Prostate gland (tissue), 2 donors: ENCODE data around the gene TRIM59. TPM values are rescaled to one million over a fixed set of nuclear protein-coding genes. Genes with fewer than 3 reads are reported as not detected.
"Not testable (repeated sequence)": the region's sequence is repeated elsewhere in the genome, so short reads cannot be mapped to it uniquely, and the experiment has no call there.

Experiments
- DNase-seq: peaks from one replicate; pipeline ENCODE4 v3.0.0-alpha.2; 2019; ENCODE audit warnings: low spot score
- H3K27ac ChIP-seq, 2 donors: fragments of 200-600 bp; sonication (generic); 2 replicates each; pipeline ENCODE4 v1.5.1; 2017 to 2019
- H3K27me3 ChIP-seq: fragments of 200-600 bp; sonication (generic); replicated peaks from 2 replicates; pipeline ENCODE4 v1.5.1; 2019; ENCODE audit not compliant: insufficient read depth
- H3K36me3 ChIP-seq, 2 donors: fragments of 200-600 bp; sonication (generic); 1 replicate in 1 of 2; 2 replicates in 1 of 2; pipeline versions ENCODE4 v1.5.1 to v1.8.1; 2017 to 2019
- H3K4me1 ChIP-seq: fragments of 200-600 bp; sonication (generic); replicated peaks from 2 replicates; pipeline ENCODE4 v1.5.1; 2019
- H3K4me3 ChIP-seq, 2 donors: fragments of 200-600 bp; sonication (generic); 2 replicates each; pipeline ENCODE4 v1.5.1; 2017 to 2019
- H3K9me3 ChIP-seq: fragments of 200-600 bp; sonication (generic); 2 replicates; pipeline ENCODE4 v1.5.1; 2017
- POLR2A ChIP-seq: fragments of 450-650 bp; IDR thresholded peaks from one replicate; pipeline ENCODE4 v1.6.1; 2016; ENCODE audit warnings: antibody characterized with exemption, mild to moderate bottlenecking
- POLR2AphosphoS5 ChIP-seq: sonication (generic); formaldehyde crosslinking; IDR thresholded peaks from one replicate; pipeline ENCODE4 v1.6.1; 2017; ENCODE audit warnings: antibody characterized with exemption
- WGBS: methylation state at CpG from one replicate; pipeline ENCODE4 v1.1.5; 2018; 5-methylcytosine and 5-hydroxymethylcytosine counted together
- intact Hi-C: fragments of 100-400 bp; cut with DNase I; formaldehyde crosslinking; loops from one replicate; pipeline ENCODE4 v1.14.2; 2022
- total RNA-seq, 2 donors: library from RNA; depleted of rRNA; stranded (reverse); fragments of >200 nt; gene quantifications; one replicate each; pipeline ENCODE4 v1.1.0, GENCODE V29; 2016
- TF ChIP-seq, protein P1 (sequence below), 4 experiments: fragments of 200-600 bp in 2 of 4; fragments of 450-650 bp in 2 of 4; sonication (generic) in 2 of 4; IDR thresholded peaks; 1 replicate in 3 of 4; 2 replicates in 1 of 4; pipeline ENCODE4 v1.5.1; 2016 to 2019; ENCODE audit warnings: antibody characterized with exemption in 4 of 4, mild to moderate bottlenecking in 2 of 4, moderate library complexity in 2 of 4

TRIM59 gene
- total RNA-seq, 2 donors from 2014 or later: 3.2 to 11.4 TPM

- 93% methylated on average over 3 of the region's 3 CpGs for WGBS
- Histone ChIP-seq H3K27ac (no peak overlapping the region), H3K36me3 (no peaks in the 10 kb centered on the region), H3K4me3 (no peak overlapping the region), H3K27me3 (no peaks in the 10 kb centered on the region), H3K4me1 (no peaks in the 10 kb centered on the region), H3K9me3 (no peaks in the 10 kb centered on the region)
- no peak for DNase-seq
- intact Hi-C loops: no loop called here
- TF ChIP-seq, protein P1, sequence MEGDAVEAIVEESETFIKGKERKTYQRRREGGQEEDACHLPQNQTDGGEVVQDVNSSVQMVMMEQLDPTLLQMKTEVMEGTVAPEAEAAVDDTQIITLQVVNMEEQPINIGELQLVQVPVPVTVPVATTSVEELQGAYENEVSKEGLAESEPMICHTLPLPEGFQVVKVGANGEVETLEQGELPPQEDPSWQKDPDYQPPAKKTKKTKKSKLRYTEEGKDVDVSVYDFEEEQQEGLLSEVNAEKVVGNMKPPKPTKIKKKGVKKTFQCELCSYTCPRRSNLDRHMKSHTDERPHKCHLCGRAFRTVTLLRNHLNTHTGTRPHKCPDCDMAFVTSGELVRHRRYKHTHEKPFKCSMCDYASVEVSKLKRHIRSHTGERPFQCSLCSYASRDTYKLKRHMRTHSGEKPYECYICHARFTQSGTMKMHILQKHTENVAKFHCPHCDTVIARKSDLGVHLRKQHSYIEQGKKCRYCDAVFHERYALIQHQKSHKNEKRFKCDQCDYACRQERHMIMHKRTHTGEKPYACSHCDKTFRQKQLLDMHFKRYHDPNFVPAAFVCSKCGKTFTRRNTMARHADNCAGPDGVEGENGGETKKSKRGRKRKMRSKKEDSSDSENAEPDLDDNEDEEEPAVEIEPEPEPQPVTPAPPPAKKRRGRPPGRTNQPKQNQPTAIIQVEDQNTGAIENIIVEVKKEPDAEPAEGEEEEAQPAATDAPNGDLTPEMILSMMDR (IDR thresholded peaks at IDR 0.05): no peak
- TF ChIP-seq POLR2A: no peak
- no peak for TF ChIP-seq POLR2AphosphoS5
Observed at GRCh38 chr3:160460033-160460432, 10.4 kb upstream of the TRIM59 start.

DNA sequence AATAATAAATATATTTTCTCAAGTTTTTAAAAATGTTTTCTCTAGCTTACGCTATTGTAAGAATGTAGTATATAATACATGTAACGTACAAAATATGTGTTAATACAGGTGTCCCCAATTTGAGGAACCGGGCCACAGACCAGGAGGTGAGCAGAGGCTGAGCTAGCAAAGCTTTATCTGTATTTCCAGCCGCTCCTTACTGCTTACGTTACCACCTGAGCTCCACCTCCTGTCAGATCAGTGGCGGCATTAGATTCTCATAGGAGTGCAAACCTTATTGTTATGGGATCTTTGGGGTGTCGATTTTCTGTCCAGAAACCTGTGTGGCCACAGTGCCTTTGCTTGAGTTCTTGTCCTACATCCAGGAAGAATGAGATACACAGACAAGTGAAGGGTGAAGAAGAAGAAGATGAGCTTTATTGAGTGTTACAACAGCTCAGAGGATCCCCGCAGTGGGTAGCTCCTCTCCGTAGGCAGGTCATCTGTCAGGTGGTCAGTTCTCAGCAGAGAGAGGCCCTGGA is 9.9 kb upstream of the TRIM59 start:
- H3K9me3 ChIP-seq: no peaks in the 10 kb centered on the region
- H3K36me3 ChIP-seq: no peaks in the 10 kb centered on the region
- intact Hi-C loops: no loop called here
- no peak for DNase-seq
- no peak overlapping the region for H3K27ac ChIP-seq
- H3K4me1 ChIP-seq: no peaks in the 10 kb centered on the region
- TF ChIP-seq POLR2A: no peak
- TF ChIP-seq, protein P1 (IDR thresholded peaks at IDR 0.05): no peak
- TF ChIP-seq POLR2AphosphoS5: no peak
- H3K4me3 ChIP-seq: no peak overlapping the region
- H3K27me3 ChIP-seq: no peaks in the 10 kb centered on the region
- 90% methylated on average over 9 of the region's 9 CpGs for WGBS

GRCh38 chr3:160458151-160458550 is 8.6 kb upstream of the TRIM59 start:
- Histone ChIP-seq H3K27ac (no peak overlapping the region), H3K27me3 (no peaks in the 10 kb centered on the region), H3K4me1 (no peaks in the 10 kb centered on the region), H3K4me3 (no peak overlapping the region), H3K9me3 (no peaks in the 10 kb centered on the region), H3K36me3 (no peaks in the 10 kb centered on the region)
- DNase-seq: no peak
- TF ChIP-seq POLR2A (no peak), POLR2AphosphoS5 (no peak)
- TF ChIP-seq, protein P1 (IDR thresholded peaks at IDR 0.05): no peak
- 79% methylated on average over 4 of the region's 4 CpGs for WGBS
- intact Hi-C loops: no loop called here

GRCh38 chr3:160455846-160456245 is 6.3 kb upstream of the TRIM59 start:
- TF ChIP-seq, protein P1 (IDR thresholded peaks at IDR 0.05): no peak
- no peak for TF ChIP-seq POLR2AphosphoS5
- TF ChIP-seq POLR2A: no peak
- no peak overlapping the region for H3K4me3 ChIP-seq
- H3K27ac ChIP-seq: no peak overlapping the region
- 68% methylated on average over 3 of the region's 3 CpGs for WGBS
- H3K9me3 ChIP-seq: no peaks in the 10 kb centered on the region
- no peak for DNase-seq
- intact Hi-C loops: no loop called here
- H3K4me1 ChIP-seq: no peaks in the 10 kb centered on the region
- no peaks in the 10 kb centered on the region for H3K27me3 ChIP-seq
- no peaks in the 10 kb centered on the region for H3K36me3 ChIP-seq

- Histone ChIP-seq H3K27me3 (no peaks in the 10 kb centered on the region), H3K4me1 (no peaks in the 10 kb centered on the region), H3K36me3 (no peaks in the 10 kb centered on the region), H3K4me3 (no peak overlapping the region), H3K27ac (no peak overlapping the region), H3K9me3 (no peaks in the 10 kb centered on the region)
- intact Hi-C loops: no loop called here
- TF ChIP-seq POLR2AphosphoS5: no peak
- TF ChIP-seq, protein P1 (IDR thresholded peaks at IDR 0.05): no peak
- no peak for TF ChIP-seq POLR2A
- WGBS: 59% methylated on average over 1 of the region's 1 CpG
- DNase-seq: no peak
Observed at GRCh38 chr3:160454995-160455394, 5.4 kb upstream of the TRIM59 start.

DNA sequence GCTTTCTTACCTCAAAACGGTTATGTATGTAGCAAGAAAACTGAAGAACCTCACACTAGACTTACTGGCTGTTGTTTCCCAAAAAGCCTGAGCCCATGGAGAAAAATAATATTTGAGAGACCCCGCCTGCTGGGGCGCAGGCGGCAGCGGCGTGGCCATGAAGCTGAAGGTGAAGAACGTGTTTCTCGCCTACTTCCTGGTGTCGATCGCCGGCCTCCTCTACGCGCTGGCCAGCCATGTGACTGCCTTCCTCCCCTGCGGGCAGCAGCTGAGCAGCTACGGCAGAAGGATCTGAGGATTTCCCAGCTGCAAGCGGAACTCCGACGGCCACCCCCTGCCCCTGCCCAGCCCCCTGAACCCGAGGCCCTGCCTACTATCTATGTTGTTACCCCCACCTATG is 2.7 kb upstream of the TRIM59 start:
- H3K27ac ChIP-seq, H3K9me3 ChIP-seq, H3K4me1 ChIP-seq, H3K4me3 ChIP-seq, DNase-seq, H3K36me3 ChIP-seq, H3K27me3 ChIP-seq, intact Hi-C loops: not testable (repeated sequence)
- 99% methylated on average over 15 of the region's 19 CpGs for WGBS
